Parathyroid adenoma (tissue), 2 donors: Measurements from ENCODE around the gene ABLIM1.

Experiments
- H2AFZ ChIP-seq: fragments of 300-600 bp; sonication (generic); one replicate; pipeline ENCODE4 v1.7.0; 2017; ENCODE audit warnings: antibody characterized with exemption, mild to moderate bottlenecking
- H3K27ac ChIP-seq: fragments of 300-600 bp; sonication (generic); one replicate; pipeline ENCODE4 v1.7.0; 2017
- H3K27me3 ChIP-seq: fragments of 300-600 bp; sonication (generic); one replicate; pipeline ENCODE4 v1.7.0; 2017; ENCODE audit warnings: low read length; ENCODE audit not compliant: control insufficient read depth, insufficient read depth
- H3K36me3 ChIP-seq: fragments of 300-600 bp; sonication (generic); one replicate; pipeline ENCODE4 v1.7.0; 2017; ENCODE audit warnings: low read length; ENCODE audit not compliant: control insufficient read depth, insufficient read depth
- H3K4me1 ChIP-seq: fragments of 300-600 bp; sonication (generic); one replicate; pipeline ENCODE4 v1.7.0; 2017; ENCODE audit warnings: control low read depth
- H3K4me2 ChIP-seq: fragments of 300-600 bp; sonication (generic); one replicate; pipeline ENCODE4 v1.7.0; 2017; ENCODE audit warnings: low read length
- H3K4me3 ChIP-seq: fragments of 300-600 bp; sonication (generic); one replicate; pipeline ENCODE4 v1.7.0; 2017; ENCODE audit warnings: low read depth, low read length
- H3K79me2 ChIP-seq: fragments of 300-600 bp; sonication (generic); one replicate; pipeline ENCODE4 v1.7.0; 2017; ENCODE audit warnings: control low read depth
- H3K9ac ChIP-seq: fragments of 300-600 bp; sonication (generic); one replicate; pipeline ENCODE4 v1.7.0; 2017; ENCODE audit warnings: mild to moderate bottlenecking
- H3K9me3 ChIP-seq: fragments of 300-600 bp; sonication (generic); one replicate; pipeline ENCODE4 v1.7.0; 2017; ENCODE audit warnings: low read length; ENCODE audit not compliant: control insufficient read depth
- TF ChIP-seq, protein P1 (sequence below): fragments of 300-600 bp; sonication (generic); IDR thresholded peaks from one replicate; pipeline ENCODE4 v1.7.0; 2017; ENCODE audit warnings: antibody characterized with exemption, mild to moderate bottlenecking
- donor health status: primary hyperparathyroidism.

Gene ABLIM1

DNA sequence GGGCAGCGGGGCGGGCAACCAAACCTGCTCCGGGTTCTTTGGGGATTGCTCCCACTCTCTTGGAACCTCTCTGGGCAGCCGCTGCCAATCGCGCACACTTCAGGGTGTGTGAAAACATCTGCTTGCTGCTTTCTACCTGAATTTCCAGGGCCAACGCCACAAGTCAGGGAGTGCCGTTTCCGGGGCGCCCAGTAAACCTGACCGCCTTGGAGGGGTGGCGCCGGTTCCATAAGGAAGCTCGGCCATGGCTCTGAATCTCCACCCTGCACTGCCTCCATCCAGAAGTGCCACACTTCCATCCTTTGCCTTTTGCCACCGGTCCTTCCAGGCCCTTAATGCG is 253.1 kb downstream of the ABLIM1 start:
- TF ChIP-seq, protein P1, sequence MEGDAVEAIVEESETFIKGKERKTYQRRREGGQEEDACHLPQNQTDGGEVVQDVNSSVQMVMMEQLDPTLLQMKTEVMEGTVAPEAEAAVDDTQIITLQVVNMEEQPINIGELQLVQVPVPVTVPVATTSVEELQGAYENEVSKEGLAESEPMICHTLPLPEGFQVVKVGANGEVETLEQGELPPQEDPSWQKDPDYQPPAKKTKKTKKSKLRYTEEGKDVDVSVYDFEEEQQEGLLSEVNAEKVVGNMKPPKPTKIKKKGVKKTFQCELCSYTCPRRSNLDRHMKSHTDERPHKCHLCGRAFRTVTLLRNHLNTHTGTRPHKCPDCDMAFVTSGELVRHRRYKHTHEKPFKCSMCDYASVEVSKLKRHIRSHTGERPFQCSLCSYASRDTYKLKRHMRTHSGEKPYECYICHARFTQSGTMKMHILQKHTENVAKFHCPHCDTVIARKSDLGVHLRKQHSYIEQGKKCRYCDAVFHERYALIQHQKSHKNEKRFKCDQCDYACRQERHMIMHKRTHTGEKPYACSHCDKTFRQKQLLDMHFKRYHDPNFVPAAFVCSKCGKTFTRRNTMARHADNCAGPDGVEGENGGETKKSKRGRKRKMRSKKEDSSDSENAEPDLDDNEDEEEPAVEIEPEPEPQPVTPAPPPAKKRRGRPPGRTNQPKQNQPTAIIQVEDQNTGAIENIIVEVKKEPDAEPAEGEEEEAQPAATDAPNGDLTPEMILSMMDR: no peak
- Histone ChIP-seq H3K4me3 (peak overlapping the region; percentile 85), H3K4me1 (peaks cover 26% of the 10 kb centered on the region), H3K9ac (no peak overlapping the region), H3K4me2 (peak overlapping the region; percentile 83), H3K9me3 (no peaks in the 10 kb centered on the region), H2AFZ (peak overlapping the region; percentile 52), H3K79me2 (peaks cover 38% of the 10 kb centered on the region), H3K27me3 (no peaks in the 10 kb centered on the region), H3K27ac (peak overlapping the region; percentile 91), H3K36me3 (no peaks in the 10 kb centered on the region)

DNA sequence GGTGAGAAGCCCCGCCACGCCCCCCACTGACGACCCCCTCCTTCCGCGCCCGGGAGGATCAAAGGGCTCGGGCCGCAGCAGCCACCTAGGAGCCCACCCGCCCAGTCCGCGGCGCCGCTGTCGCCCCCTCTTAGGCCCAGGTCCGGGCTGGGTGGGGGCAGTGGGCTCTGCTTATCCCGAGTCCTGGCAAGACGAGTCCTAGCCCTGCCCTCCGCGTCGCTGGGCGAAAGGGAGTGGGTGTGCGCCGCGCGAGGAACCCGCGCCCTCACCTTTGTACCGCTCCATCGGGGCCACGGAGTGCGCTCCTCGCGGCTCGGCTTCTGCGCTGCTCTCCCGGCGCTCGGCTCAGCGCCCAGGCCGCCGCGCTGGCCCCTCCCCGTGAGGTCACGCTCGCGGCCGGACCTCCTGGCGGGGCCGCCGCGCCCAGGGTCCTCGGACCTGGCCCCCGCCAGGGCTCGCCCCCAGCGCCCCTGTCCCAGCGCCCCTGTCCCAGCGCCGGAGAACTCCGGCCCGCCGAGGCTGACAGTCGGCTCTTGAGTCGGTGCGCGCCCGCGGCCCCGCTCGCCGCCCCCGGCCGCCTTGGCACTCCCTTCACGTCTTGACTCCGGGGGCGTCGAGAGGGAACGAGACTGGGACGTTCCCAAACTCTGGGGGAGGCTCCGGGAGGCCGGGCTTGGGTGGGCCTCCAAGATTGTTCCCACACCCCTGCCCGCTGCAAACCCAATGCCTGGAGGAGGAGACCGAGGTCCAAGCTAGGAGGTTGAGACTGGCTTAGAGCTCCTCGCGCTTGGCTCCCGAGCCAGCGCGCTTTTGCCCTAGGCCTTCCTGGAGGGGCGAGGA is 253.7 kb downstream of the ABLIM1 start, which contains the start of gene AFAP1L2:
Gene AFAP1L2 (minus strand): TSS at position 332 of the 840 bp plus-strand sequence. CDS start 47 bp downstream, at position 285.
- peak within 1 kb of the TSS; percentile 81 for H3K9ac ChIP-seq
- peak within 1 kb of the TSS; percentile 83 for H3K4me2 ChIP-seq
- no peaks in the 10 kb centered on the region for H3K36me3 ChIP-seq
- TF ChIP-seq, protein P1: no peak
- H3K4me1 ChIP-seq: peaks cover 32% of the 10 kb centered on the region
- H2AFZ ChIP-seq: peak within 1 kb of the TSS; percentile 52
- H3K9me3 ChIP-seq: no peaks in the 10 kb centered on the region
- peak within 1 kb of the TSS; percentile 91 for H3K27ac ChIP-seq
- H3K27me3 ChIP-seq: no peaks in the 10 kb centered on the region
- peak within 1 kb of the TSS; percentile 85 for H3K4me3 ChIP-seq
- H3K79me2 ChIP-seq: peaks cover 43% of the 10 kb centered on the region

DNA sequence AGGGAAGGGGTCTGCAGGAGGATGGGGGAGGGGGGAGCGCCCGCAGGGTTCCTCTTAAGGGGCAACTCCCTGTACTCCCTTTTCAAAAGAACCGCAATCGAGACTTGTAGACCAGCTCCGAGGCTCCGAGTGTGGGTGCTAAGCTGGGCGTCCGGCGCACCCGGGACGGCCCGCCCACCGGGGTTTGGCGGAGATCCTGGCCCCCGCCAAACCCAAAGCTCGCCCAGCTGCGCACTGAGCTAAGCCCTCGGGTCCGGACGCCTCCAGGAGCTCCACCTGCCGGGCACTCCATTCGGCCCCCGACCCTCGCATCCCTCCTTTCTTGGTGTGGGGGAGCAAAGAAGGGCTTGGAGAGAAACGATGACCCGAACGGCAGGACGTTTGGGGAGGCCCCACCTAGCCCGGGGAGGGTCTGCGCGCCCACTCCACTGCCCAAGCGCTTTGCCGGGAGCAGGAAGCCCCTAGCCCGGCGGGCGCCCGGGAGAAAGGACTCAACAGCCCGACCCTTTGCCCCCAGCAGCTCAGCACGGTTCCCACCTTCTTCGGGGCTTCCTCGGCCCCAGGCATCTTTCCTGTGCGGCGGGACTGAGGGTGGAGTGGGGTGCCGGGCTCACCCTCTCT is 254.4 kb downstream of the ABLIM1 start:
- H3K27me3 ChIP-seq: no peaks in the 10 kb centered on the region
- H3K9me3 ChIP-seq: no peaks in the 10 kb centered on the region
- peaks cover 40% of the 10 kb centered on the region for H3K4me1 ChIP-seq
- H3K9ac ChIP-seq: peak overlapping the region; percentile 81
- TF ChIP-seq, protein P1: peak; percentile 66
- H3K4me3 ChIP-seq: peak overlapping the region; percentile 85
- peak overlapping the region; percentile 83 for H3K4me2 ChIP-seq
- H3K79me2 ChIP-seq: peaks cover 51% of the 10 kb centered on the region
- H2AFZ ChIP-seq: peak overlapping the region; percentile 52
- H3K27ac ChIP-seq: peak overlapping the region; percentile 91
- H3K36me3 ChIP-seq: no peaks in the 10 kb centered on the region

DNA sequence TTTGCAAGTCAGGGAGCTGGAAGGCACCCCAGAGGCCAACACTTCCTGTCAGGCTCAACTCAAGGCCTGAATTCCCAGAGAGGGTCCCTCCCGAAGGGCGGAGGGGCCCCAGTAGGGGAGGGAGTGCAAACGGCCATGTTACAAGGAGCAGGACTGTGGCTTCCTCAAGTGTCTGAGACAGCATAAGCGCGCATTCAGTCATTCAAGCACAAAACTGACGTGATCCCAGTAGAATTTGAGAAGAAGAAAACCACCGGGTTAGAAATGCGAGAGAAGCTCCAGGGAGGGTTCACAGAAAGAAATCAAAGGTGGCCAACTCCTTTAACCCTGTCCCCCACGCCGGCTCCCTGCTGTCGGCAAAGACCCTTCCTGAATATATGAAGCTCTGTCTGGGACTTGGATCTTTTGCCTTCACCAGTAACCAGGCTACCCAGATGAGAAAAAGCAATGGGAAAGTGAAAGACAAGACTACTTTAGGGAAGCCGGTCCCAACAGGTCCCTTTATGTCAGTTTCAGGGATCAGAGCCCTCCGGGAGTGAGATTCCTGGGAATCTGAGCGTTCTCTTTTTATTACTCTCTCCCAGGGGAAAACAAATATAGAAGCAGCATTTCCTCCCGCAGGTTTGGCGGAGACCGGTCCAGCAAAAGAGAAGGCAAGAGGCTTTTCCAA is 255.1 kb downstream of the ABLIM1 start:
- peaks cover 56% of the 10 kb centered on the region for H3K79me2 ChIP-seq
- no peaks in the 10 kb centered on the region for H3K9me3 ChIP-seq
- peak overlapping the region; percentile 83 for H3K4me2 ChIP-seq
- H2AFZ ChIP-seq: peak overlapping the region; percentile 52
- peak overlapping the region; percentile 81 for H3K9ac ChIP-seq
- no peaks in the 10 kb centered on the region for H3K27me3 ChIP-seq
- peaks cover 43% of the 10 kb centered on the region for H3K4me1 ChIP-seq
- no peaks in the 10 kb centered on the region for H3K36me3 ChIP-seq
- peak overlapping the region; percentile 91 for H3K27ac ChIP-seq
- TF ChIP-seq, protein P1: no peak
- peak overlapping the region; percentile 85 for H3K4me3 ChIP-seq
